PC-9 (cell line): ENCODE measurements around the gene PIK3R6.

ENCODE experiments used
- CTCF ChIP-seq: fragments of 200-600 bp; sonication (generic); conservative IDR thresholded peaks from 2 replicates; pipeline ENCODE4 v1.6.1; 2017; ENCODE audit warnings: mixed run types, antibody characterized with exemption, mild to moderate bottlenecking, moderate library complexity
- EZH2 ChIP-seq: fragments of 200-600 bp; sonication (generic); IDR thresholded peaks from 2 replicates; pipeline ENCODE4 v1.8.0; 2017; ENCODE audit warnings: antibody characterized with exemption, low read depth

- no peak for TF ChIP-seq EZH2
- TF ChIP-seq CTCF = no peak
These were observed 114.1 kb downstream of the PIK3R6 start for GRCh38 chr17:8753136-8753975.
